ENCODE data around the gene E2F2.

E2F2 gene

DNA sequence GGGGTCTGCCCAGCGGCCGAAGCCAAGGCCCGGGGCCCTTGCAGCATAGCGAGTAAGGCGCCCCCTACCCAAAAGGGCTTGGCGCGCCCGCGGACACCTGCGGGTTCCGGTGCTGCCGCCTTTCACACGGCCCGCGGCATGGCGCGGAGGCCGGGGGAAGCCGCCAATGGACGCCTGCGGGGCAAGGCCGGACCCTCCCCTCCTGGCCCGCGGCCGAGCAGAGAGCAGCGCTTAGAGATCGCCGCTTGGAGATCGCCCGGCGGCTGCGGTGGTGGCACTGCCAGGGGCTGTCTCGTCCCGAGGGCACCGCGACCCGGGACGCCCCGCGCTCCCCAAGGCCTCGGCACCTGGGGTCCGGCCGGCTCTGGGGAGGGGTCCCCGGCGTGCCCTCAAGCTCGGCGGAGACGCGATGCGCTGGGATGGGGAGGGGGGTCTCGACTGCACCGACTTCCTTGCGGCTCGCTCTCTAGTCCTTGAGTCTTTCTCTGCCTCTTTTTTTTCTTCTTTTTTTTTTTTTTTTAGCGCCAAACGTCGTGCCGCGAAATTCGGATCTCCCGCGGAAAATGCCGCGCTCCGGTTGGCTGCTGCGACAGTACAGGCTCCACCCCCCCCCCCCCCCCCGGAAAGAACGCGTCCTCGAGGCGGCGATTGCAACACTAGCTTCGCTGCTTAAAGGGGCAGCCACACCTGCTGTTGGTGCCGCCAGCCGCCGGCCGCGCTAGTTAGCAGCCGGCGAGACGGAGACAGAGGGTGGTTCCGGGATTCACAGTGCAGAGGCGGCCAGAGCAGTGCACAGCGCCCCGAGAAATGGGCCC, at the start of gene E2F2:
Gene E2F2 (minus strand): TSS at position 487 of the 815 bp plus-strand sequence. CDS start 440 bp downstream, at position 47.
- peak; percentile 70 for DNase-seq

GRCh38 chr1:23578997-23579363, 47.9 kb upstream of the E2F2 start:
- DNase-seq: no peak

GRCh38 chr1:23578311-23578996, 47.4 kb upstream of the E2F2 start:
- DNase-seq: no peak

DNA sequence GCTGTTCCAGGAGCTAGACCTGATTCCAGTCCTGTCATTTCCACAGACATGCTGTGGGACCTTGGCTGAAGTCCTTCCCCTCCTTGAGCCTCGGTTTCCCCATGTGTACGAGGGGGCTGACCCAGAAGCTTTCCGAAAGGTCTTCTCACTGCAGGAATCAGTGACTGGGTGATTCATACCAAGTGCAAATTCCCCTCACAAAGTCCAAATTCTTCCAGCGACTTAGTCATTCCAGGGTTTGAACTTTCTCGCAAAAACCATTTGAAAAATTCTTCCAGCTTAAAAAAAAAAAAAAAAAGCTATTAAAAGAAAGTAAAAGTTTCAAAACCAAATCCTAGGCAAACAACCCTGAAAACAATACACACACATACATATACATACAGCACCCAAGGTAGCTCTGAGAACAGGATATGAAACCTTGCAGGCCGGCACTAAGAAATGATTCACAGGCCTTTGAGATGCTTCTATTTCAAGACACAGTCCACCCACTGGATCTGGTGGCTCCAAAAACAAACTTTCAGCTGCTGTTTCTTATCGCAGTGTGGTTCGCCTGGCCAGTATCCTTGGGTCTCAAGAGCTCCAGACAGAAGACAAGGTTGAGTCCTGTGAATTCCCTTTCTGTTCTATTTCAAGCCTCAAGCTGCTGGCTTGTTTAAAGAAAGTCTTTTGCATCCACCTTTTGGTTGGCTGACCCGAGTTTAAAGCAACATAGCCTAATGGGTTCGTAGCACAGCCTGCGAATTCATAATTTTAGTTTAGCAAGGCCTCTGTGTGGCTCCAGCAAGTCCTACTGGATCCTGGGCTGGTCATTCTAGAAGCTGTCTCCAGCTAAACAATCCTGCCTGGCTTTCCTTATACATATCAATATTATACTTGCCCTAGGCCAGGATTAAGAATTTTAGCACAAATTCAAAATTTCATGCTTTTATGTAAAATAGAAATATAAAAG, 46.3 kb upstream of the E2F2 start:
- no peak for DNase-seq

- no peak for DNase-seq
Measured at GRCh38 chr1:23576338-23577055, 45.5 kb upstream of the E2F2 start.

DNA sequence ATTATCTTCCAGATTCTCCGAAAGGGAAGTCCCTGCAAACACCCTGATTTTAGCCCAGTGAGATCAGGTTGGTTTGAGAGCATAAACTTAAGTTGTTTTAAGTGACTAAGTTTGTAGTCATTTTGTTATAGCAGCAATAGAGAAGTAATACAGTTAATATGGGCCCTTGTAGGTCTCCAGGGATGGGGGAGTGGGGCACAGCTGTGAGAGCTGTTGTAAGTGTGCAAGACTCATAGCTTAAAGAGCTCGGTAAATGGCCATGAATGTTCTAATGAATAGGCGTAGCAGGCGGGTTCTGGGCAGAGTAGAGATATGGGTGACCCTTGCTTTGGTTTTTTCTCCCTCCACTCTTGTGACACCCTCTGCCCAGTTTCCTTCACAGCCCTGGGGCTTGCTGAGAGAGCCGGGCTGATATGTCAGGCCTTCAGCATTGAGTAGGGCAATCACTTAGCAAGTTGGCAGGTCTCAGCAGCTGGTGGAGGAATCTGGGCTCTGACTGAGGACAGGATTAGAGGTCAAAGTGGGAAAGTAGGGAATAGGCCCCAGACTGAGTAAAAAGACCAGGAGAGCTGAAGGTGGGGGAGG, 44.3 kb upstream of the E2F2 start:
- DNase-seq: no peak

GRCh38 chr1:23574265-23574754, 43.3 kb upstream of the E2F2 start:
- DNase-seq: no peak

DNA sequence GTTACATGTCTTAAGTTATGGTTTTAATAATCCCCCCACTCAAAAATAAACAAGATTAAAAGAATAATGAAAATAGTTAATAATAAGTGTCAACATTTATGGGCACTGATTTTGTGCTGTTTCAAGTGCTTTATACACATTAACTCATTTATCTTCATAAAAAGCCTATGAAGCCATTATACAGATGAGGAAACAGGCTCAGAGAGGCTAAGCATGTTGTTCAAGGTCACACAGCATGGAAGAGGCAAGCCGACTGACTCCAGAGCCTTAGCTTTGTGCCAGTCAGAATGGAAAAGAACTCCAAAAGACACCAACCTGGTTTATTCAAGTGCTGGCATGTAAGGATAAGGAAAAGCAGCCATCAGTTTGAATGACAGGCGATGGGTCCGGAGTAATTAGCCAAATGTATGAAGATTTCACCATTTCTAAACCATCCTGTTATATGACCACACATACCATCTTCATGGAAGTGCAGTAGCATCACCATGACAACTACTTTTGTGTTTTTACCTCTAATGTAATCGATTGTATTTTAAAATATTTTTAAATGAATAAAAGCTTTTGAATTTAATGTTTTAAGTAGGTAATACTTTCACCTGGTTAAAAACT, 42.6 kb upstream of the E2F2 start:
- no peak for DNase-seq

DNA sequence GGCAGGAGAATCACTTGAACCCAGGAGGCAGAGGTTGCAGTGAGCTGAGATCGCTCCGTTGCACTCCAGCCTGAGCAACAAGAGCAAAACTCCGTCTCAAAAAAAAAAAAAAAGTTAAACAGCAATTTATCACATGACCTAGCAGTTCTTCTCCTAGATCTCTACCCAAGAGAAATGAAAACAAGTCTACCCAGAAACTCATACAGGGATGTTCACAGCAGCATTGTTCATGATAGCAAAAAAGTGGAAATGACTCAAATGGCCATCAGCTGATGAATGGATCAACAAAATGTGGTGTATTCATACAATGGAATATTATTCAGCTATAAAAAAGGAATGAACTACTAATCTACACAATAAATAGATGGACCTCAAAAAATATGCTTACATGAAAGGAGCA, 40.4 kb upstream of the E2F2 start:
- DNase-seq: no peak

GRCh38 chr1:23570001-23570691, 39.1 kb upstream of the E2F2 start:
- no peak for DNase-seq

- no peak for DNase-seq
Measured at GRCh38 chr1:23568608-23569383, 37.8 kb upstream of the E2F2 start.

- DNase-seq: no peak
Measured at GRCh38 chr1:23567996-23568607, 37.1 kb upstream of the E2F2 start.

DNA sequence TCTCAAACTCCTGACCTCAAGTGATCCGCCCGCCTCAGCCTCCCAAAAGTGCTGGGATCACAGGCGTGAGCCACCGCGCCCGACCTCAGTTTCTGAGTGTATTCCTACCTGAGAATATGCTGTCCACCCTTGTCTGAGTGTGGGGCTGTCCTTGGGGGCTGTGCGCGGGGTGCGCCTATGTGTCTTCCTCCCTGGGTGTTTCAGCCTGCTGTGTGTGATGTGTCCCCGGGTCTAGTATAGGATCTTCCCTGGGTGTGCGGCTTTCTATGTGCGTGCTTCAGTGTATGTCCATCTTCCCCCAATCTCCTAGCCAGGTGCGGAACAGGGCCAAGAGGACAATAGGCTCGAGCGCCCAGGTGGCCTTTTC, 36.6 kb upstream of the E2F2 start:
- no peak for DNase-seq

DNA sequence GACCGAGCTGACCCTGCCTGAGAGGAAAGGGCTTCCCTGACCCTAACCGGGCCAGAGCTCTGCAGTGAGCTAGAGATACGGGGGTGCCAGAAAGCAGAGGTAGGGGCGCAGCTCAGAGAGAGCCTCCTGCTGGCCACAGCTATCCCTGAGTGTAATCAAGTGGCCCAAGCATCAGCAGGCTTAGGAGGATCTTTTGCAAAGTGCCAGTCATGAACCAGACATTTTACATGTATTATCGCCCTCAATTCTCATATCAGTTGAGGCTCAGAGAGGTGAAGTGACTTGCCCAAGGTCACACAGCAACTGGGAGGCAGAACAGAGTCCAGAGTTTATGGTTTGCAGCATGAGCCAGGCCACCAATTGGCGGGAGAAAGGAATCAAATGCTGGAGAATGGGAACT, 35.3 kb upstream of the E2F2 start:
- DNase-seq: no peak

GRCh38 chr1:23565776-23566175, 34.7 kb upstream of the E2F2 start:
- no peak for DNase-seq

DNA sequence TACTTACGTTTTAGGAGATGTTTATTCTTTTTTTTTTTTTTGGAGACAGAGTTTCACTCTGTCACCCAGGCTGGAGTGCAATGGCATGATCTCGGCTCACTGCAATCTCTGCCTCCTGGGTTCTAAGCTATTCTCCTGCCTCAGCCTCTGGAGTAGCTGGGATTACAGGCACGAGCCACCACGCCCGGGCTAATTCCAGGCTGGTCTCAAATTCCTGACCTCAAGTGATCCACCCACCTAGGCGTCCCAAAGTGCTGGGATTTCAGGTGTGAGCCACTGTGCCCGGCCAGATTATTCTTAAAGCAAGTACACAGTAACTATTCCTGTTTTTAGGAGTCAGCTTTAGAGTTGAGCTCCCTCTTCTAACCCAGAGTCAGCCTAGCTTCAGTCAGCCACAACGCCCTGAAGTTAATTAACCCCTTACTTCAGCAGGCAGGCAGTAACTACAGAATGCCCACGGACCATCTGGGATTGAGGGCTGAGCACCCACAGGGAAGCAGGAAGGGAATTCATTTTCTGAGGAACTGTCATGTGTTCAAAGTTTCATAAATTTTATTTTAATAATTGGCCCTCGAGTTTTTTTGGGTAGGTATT, 33.6 kb upstream of the E2F2 start:
- DNase-seq: no peak

DNA sequence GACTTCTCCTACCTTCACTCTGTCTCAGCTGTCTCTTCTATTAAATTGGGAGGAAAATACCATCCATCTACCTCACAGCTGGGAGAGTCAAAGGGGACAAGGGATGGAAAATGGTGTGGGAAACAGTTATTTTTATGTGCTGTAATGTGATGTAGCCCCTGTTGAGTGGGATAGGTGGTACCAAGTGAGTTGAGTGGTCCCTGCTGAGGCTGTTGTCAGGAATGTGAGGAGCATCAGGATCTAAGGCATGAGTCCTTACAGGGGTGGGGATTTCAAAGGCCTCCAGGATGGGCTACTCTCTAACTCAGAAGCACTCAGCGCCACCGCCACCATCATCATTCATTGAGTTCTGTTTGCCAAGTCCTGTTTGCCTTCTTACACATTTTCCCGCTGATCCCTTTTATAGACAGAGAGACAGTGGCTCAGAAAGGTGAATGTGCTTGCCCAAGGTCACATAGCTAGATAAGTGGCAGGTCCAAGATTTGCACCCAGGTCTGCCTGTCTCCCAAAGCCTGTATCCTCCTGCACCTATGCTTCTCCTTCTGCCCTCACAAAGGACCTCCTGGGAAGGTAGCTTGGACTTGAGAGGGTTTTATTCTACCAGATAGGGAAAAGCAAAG, 32.8 kb upstream of the E2F2 start:
- DNase-seq: no peak

GRCh38 chr1:23563003-23563402, 32.0 kb upstream of the E2F2 start:
- DNase-seq: no peak
